T47D (cell line): ENCODE measurements around the gene MSMP.

Source experiments
- DNase-seq, 2 experiments: peaks; one replicate each; pipeline versions ENCODE4 v3.0.0 to v3.0.0-alpha.2; 2011 to 2012; ENCODE audit warnings: low read depth in 1 of 2, low spot score in 1 of 2
- JUND ChIP-seq: IDR thresholded peaks from 2 replicates; pipeline ENCODE4 v1.6.1; 2012; ENCODE audit warnings: low read depth
- in situ Hi-C: cut with HindIII; loops from 2 replicates; pipeline ENCODE4 v1.10.0; 2016; ENCODE audit warnings: low sequenced_read_pairs, low pct_unique_long_range_greater_than_20kb

MSMP gene

GRCh38 chr9:35763181-35763580 lies 9.1 kb upstream of the MSMP start:
- in situ Hi-C loops: no loop called here
- no peak for TF ChIP-seq JUND
- DNase-seq: no peak

GRCh38 chr9:35760651-35761050 lies 6.6 kb upstream of the MSMP start:
- no peak for TF ChIP-seq JUND
- in situ Hi-C loops: no loop called here
- peak in 1 of 2 experiments; percentile 44 for DNase-seq

GRCh38 chr9:35759795-35760194 lies 5.7 kb upstream of the MSMP start:
- no peak for DNase-seq
- in situ Hi-C loops: no loop called here
- TF ChIP-seq JUND: no peak

- TF ChIP-seq JUND: no peak
- in situ Hi-C loops: no loop called here
- DNase-seq: no peak
Measured at GRCh38 chr9:35758475-35759050, 4.5 kb upstream of the MSMP start.

GRCh38 chr9:35757892-35758275 lies 3.8 kb upstream of the MSMP start:
- in situ Hi-C loops: no loop called here
- DNase-seq: no peak
- TF ChIP-seq JUND: no peak

GRCh38 chr9:35757226-35757891 lies 3.3 kb upstream of the MSMP start:
- TF ChIP-seq JUND: no peak
- in situ Hi-C loops: no loop called here
- DNase-seq: no peak

GRCh38 chr9:35756275-35757225 lies 2.5 kb upstream of the MSMP start:
- DNase-seq: no peak
- no peak for TF ChIP-seq JUND

GRCh38 chr9:35755071-35755470 lies 995 bp upstream of the MSMP start:
- no peak for DNase-seq
- TF ChIP-seq JUND: no peak
- in situ Hi-C loops: no loop called here

More at GRCh38 chr9:35756275-35757225, 2.5 kb upstream of the MSMP start:
- in situ Hi-C loops: no loop called here

- in situ Hi-C loops: no loop called here
- DNase-seq: no peak
Measured at GRCh38 chr9:35753466-35753865, 610 bp downstream of the MSMP start.

GRCh38 chr9:35750256-35750531 lies 3.9 kb downstream of the MSMP start:
- DNase-seq: no peak
- in situ Hi-C loops: no loop called here
- TF ChIP-seq JUND: no peak

More at GRCh38 chr9:35753466-35753865, 610 bp downstream of the MSMP start:
- no peak for TF ChIP-seq JUND

- in situ Hi-C loops: no loop called here
- no peak for TF ChIP-seq JUND
- no peak for DNase-seq
Measured at GRCh38 chr9:35749515-35750255, 4.4 kb downstream of the MSMP start.

- in situ Hi-C loops: no loop called here
- no peak for TF ChIP-seq JUND
- DNase-seq: peak; percentile 25 to 81
Measured at GRCh38 chr9:35748858-35749514, 5.1 kb downstream of the MSMP start, which contains the start of the genes GBA2 and RGP1. GBA2 (minus strand) TSS chr9:35749228; CDS start chr9:35748704, 524 bp downstream. RGP1 (plus strand) TSS chr9:35749287; CDS start chr9:35749756, 469 bp downstream.
